Measurements from ENCODE around the gene CNKSR3.
A peak's percentile ranks its signal among the peaks of the same experiment; 100 is the strongest.

CNKSR3 gene

GRCh38 chr6:154506991-154507898 is 3.2 kb downstream of the CNKSR3 start:
- DNase-seq = no peak
- in situ Hi-C loops (cut with HindIII; ENCODE audit: low pct_ligation_motif_present, low pct_unique_long_range_greater_than_20kb, low sequenced_read_pairs) = no loop called here

GRCh38 chr6:154506582-154506981 is 3.9 kb downstream of the CNKSR3 start:
- in situ Hi-C loops (cut with HindIII; ENCODE audit: low pct_ligation_motif_present, low pct_unique_long_range_greater_than_20kb, low sequenced_read_pairs) = no loop called here
- DNase-seq = no peak

GRCh38 chr6:154506108-154506507 is 4.4 kb downstream of the CNKSR3 start:
- in situ Hi-C loops (cut with HindIII; ENCODE audit: low pct_ligation_motif_present, low pct_unique_long_range_greater_than_20kb, low sequenced_read_pairs) = no loop called here
- no peak for DNase-seq

- in situ Hi-C loops (cut with HindIII; ENCODE audit: low pct_ligation_motif_present, low pct_unique_long_range_greater_than_20kb, low sequenced_read_pairs) = no loop called here
- no peak for DNase-seq
Observed at GRCh38 chr6:154504865-154505449, 5.5 kb downstream of the CNKSR3 start.

DNA sequence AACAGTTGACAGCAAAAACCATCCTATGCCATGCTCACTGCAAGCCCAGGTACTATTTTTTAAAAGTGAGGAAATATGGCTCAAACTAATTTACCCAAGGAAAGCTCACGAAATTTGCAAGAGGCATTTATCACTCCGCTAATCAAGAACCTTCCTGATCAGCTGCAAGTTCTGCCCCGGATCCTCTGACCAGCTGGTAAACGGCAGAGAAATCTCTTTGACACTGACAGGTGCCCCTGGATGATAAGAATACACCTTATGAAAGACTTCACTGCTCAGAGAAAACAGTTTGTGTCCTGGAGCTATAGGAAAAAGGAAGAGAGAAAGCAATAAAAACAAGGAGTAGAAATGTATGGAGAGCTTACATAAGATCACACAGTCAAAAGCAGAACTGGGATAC is 6.4 kb downstream of the CNKSR3 start:
- no peak for DNase-seq
- in situ Hi-C loops (cut with HindIII; ENCODE audit: low pct_ligation_motif_present, low pct_unique_long_range_greater_than_20kb, low sequenced_read_pairs) = no loop called here

GRCh38 chr6:154503658-154504057 is 6.8 kb downstream of the CNKSR3 start:
- DNase-seq = no peak
- in situ Hi-C loops (cut with HindIII; ENCODE audit: low pct_ligation_motif_present, low pct_unique_long_range_greater_than_20kb, low sequenced_read_pairs) = no loop called here

DNA sequence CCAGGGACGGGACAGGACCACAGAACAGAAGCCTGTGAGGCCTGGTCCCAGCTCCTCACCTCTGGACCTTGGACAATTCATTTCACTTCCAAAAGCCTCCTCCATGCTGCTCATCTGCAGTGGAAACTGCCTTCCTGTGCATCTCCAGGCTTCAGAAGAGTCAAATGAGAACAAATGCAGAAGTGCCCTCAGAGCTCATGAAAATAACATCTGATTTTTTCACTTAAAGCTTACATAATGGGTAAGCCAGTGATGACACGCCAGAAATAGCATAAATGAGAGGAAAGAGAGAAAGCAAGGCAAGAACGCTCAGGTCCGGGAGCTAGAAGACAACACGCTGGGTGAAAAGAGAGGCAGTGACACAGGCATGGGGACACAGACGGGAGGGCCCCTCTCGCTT is 7.9 kb downstream of the CNKSR3 start:
- no peak for DNase-seq
- in situ Hi-C loops (cut with HindIII; ENCODE audit: low pct_ligation_motif_present, low pct_unique_long_range_greater_than_20kb, low sequenced_read_pairs) = no loop called here

DNA sequence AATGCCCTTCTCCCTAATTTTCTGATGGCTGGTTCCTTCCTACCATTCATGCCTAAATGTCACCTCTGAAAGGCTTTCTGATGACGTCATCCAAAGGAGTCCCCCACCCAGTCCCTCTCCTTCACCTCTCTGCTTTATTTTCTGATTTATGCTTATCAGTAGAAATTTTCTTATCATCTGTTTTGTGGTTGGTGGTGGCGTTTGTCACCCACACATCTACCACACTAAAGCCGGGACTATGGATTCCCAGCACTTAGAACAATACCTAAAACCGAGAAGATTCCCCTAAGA is 9.0 kb downstream of the CNKSR3 start:
- no peak for DNase-seq
- in situ Hi-C loops (cut with HindIII; ENCODE audit: low pct_ligation_motif_present, low pct_unique_long_range_greater_than_20kb, low sequenced_read_pairs) = no loop called here

- peak; percentile 28 for DNase-seq
- in situ Hi-C loops (cut with HindIII; ENCODE audit: low pct_ligation_motif_present, low pct_unique_long_range_greater_than_20kb, low sequenced_read_pairs) = no loop called here
Observed at GRCh38 chr6:154500769-154501577, 9.5 kb downstream of the CNKSR3 start.

DNA sequence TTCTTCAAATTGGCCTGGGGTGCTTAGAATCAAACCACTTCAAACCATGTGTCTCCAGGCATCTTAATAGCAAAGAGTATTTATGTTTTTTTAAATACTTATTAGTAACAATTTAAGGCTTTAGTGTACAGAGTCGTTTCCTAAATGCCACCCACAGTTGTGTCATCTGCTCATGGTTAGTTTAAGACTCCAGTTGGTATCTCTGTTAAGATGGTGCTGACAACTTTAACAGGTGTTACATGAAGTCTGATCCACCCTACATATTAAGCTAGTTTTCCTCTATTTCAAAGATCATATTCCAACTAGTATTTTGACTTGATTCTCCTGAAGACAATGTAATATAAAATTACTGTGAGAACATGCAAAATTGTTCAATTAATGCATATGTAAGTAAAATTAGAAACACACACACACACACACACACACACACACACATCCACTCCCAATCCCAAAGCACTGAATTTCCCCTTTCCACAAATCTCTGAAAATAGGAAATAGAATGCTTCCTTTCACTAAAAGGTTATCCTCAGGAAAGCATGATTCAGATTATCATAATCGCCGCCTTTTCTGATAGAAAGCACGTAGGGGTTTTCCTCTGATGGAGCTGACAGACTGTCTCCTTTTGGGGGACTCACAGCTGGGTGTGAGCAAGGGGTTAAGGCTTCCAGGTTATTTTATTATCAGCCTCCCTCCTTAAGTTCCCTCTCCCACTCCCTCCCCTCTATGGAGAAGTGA is 10.5 kb downstream of the CNKSR3 start:
- in situ Hi-C loops (cut with HindIII; ENCODE audit: low pct_ligation_motif_present, low pct_unique_long_range_greater_than_20kb, low sequenced_read_pairs) = no loop called here
- DNase-seq = no peak

GRCh38 chr6:154498340-154498934 is 12.0 kb downstream of the CNKSR3 start:
- DNase-seq = no peak
- in situ Hi-C loops (cut with HindIII; ENCODE audit: low pct_ligation_motif_present, low pct_unique_long_range_greater_than_20kb, low sequenced_read_pairs) = no loop called here

- DNase-seq = no peak
- in situ Hi-C loops (cut with HindIII; ENCODE audit: low pct_ligation_motif_present, low pct_unique_long_range_greater_than_20kb, low sequenced_read_pairs) = no loop called here
Observed at GRCh38 chr6:154496793-154497517, 13.5 kb downstream of the CNKSR3 start.

GRCh38 chr6:154496186-154496585 is 14.3 kb downstream of the CNKSR3 start:
- no peak for DNase-seq
- in situ Hi-C loops (cut with HindIII; ENCODE audit: low pct_ligation_motif_present, low pct_unique_long_range_greater_than_20kb, low sequenced_read_pairs) = no loop called here

DNA sequence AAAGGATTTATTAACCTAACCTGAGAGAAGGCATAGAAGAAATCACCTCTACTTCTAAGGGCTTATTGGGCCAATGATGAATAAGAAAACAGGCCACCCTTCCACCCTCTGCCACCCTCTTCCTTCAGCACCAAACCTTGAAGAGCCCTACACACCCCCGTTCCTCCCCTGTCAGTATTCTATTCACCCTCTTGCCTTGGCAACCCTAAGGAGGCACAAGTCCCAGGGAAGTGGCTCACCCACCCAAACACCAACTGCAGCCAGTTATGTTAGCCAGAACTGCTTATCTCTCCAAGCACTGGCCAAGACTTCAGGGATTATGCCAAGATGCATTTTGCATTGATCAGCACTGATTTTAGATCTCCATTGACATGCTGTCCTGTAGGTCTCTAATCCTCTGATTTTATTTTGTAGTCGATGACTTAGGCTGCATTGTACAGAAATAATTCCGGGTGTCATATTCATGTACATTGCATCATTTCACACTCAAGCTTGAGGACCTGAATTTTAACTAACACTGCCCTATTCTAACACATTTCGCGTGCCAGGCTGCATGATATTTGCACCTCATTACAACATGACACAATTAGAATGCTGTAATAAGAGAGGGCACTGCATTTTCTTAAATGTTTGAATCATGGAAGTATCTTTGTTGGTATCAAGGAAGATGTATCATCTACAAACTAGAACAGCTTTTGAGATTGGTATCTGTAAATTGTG is 15.7 kb downstream of the CNKSR3 start:
- in situ Hi-C loops (cut with HindIII; ENCODE audit: low pct_ligation_motif_present, low pct_unique_long_range_greater_than_20kb, low sequenced_read_pairs) = no loop called here

DNA sequence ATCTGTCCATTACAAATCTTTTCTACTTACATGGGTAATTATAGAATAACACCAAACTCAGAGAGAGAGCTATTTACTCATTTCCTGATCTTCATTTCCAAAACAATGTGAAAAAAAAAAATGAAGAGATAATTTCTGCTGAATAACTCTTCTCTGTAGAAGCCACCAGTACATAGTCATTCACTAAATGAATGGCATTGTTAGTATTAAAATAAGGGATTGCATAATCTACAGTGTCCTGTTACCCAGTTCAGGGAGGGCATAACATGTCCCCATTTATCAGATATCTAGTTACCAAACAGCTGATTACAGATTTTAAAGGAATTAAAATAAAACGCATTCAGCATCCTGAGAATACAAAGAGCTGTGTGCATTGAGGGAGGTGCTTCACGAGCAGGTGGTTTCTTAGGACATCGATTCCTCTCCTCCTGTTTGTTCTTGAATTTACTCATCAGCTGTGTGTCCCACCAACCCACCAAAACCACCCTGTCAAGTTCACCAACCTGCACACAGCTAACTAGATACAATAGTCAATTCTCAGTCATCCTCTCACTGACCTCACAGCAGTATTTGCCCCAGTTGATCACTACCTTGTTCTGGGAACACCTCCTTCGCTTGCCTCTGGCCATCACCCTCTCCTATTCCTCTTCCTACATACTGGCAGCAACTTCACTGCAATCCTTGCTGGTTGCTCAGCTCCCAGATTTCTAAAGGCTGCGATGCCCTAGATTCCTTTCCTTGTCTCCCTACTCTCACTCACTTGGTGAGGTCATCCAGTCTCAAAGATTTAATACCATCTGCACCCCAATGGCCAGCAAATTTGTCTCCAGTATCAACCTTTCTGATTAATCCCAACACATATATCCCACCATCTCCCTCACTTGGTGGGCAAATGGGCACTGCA is 18.7 kb downstream of the CNKSR3 start:
- in situ Hi-C loops (cut with HindIII; ENCODE audit: low pct_ligation_motif_present, low pct_unique_long_range_greater_than_20kb, low sequenced_read_pairs) = no loop called here

More for the DNA sequence above, 15.7 kb downstream of the CNKSR3 start:
- DNase-seq = no peak

DNA sequence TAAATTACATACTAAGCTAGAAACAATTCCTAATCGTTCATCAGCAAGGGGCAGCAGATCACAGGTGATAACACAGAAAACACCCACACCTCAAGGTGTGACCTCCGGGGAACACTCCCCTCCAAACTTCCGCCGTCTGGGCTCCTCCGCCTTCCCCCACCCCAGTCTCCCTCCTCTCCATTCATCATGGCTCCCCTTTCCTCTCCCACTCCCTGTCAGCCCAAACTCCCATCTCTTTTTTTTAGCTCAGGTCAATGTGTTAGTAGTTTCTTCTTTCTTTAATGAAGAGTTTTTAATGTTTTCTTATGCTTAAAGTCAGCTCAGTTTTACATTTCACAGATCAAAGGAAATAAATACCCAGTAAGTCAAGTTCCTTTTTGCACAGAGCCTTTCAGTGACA is 20.7 kb downstream of the CNKSR3 start:
- DNase-seq = no peak
- in situ Hi-C loops (cut with HindIII; ENCODE audit: low pct_ligation_motif_present, low pct_unique_long_range_greater_than_20kb, low sequenced_read_pairs) = no loop called here

More for the DNA sequence above, 18.7 kb downstream of the CNKSR3 start:
- DNase-seq = no peak
